ENCODE measurements around the gene ADK.

DNA sequence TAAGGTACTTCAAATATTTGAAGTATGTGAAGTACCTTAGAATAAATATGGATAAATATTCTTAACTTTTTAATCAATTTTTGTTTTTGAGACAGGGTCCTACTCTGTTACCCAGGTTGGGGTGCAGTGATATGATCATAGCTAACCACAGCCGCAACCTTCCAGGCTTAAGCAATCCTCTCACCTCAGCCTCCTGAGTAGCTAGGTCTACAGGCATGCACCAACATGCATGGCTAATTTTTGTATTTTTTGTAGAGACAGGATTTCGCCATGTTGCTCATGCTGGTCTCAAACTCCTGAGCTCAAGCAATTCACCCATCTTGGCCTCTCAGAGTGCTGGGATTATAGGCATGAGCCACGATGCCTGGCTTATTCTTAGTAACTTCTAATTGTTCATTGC lies 555.9 kb downstream of the ADK start:
- TF ChIP-seq MXI1 (IDR thresholded peaks at IDR 0.05; ENCODE audit: borderline replicate concordance, low read depth, low read length) (no peak), RAD21 (IDR thresholded peaks at IDR 0.05; ENCODE audit: low read length) (no peak), POLR2A (IDR thresholded peaks at IDR 0.05; ENCODE audit: low read depth, low read length) (no peak), MAZ (IDR thresholded peaks at IDR 0.05; ENCODE audit: borderline replicate concordance, low read depth, low read length) (no peak), CEBPB (IDR thresholded peaks at IDR 0.05; ENCODE audit: low read depth, low read length) (no peak), SMC3 (IDR thresholded peaks at IDR 0.05; ENCODE audit: low read depth, low read length) (no peak), MAFK (IDR thresholded peaks at IDR 0.05; ENCODE audit: low read depth, low read length) (no peak), BHLHE40 (IDR thresholded peaks at IDR 0.05; ENCODE audit: low read depth, low read length) (no peak), NFE2L2 (IDR thresholded peaks at IDR 0.05; ENCODE audit: low read depth, low read length) (no peak), RCOR1 (IDR thresholded peaks at IDR 0.05; ENCODE audit: insufficient replicate concordance, low read length) (no peak), CHD1 (IDR thresholded peaks at IDR 0.05; ENCODE audit: low read depth, low read length) (no peak)
- TF ChIP-seq, protein P1, sequence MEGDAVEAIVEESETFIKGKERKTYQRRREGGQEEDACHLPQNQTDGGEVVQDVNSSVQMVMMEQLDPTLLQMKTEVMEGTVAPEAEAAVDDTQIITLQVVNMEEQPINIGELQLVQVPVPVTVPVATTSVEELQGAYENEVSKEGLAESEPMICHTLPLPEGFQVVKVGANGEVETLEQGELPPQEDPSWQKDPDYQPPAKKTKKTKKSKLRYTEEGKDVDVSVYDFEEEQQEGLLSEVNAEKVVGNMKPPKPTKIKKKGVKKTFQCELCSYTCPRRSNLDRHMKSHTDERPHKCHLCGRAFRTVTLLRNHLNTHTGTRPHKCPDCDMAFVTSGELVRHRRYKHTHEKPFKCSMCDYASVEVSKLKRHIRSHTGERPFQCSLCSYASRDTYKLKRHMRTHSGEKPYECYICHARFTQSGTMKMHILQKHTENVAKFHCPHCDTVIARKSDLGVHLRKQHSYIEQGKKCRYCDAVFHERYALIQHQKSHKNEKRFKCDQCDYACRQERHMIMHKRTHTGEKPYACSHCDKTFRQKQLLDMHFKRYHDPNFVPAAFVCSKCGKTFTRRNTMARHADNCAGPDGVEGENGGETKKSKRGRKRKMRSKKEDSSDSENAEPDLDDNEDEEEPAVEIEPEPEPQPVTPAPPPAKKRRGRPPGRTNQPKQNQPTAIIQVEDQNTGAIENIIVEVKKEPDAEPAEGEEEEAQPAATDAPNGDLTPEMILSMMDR (conservative IDR thresholded peaks at IDR 0.05; ENCODE audit: low read depth, low read length) = no peak
- TF ChIP-seq, protein P2, sequence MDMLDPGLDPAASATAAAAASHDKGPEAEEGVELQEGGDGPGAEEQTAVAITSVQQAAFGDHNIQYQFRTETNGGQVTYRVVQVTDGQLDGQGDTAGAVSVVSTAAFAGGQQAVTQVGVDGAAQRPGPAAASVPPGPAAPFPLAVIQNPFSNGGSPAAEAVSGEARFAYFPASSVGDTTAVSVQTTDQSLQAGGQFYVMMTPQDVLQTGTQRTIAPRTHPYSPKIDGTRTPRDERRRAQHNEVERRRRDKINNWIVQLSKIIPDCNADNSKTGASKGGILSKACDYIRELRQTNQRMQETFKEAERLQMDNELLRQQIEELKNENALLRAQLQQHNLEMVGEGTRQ (IDR thresholded peaks at IDR 0.05; ENCODE audit: low read depth, low read length) = no peak
- TF ChIP-seq, protein P3, sequence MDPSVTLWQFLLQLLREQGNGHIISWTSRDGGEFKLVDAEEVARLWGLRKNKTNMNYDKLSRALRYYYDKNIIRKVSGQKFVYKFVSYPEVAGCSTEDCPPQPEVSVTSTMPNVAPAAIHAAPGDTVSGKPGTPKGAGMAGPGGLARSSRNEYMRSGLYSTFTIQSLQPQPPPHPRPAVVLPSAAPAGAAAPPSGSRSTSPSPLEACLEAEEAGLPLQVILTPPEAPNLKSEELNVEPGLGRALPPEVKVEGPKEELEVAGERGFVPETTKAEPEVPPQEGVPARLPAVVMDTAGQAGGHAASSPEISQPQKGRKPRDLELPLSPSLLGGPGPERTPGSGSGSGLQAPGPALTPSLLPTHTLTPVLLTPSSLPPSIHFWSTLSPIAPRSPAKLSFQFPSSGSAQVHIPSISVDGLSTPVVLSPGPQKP (IDR thresholded peaks at IDR 0.05; ENCODE audit: borderline replicate concordance, low read depth, low read length) = no peak

All from IMR-90 (cell line).